Left renal cortex interstitium (tissue), 4 donors: ENCODE measurements around the gene OR2AK2. TPM values are rescaled to one million over a fixed set of nuclear protein-coding genes. Genes with fewer than 3 reads are reported as not detected.

Experiments
- DNase-seq, 4 donors: peaks; one replicate each; pipeline ENCODE4 v3.0.0-alpha.2; 2013; ENCODE audit warnings: low read depth in 4 of 4, low spot score in 2 of 4, missing footprints in 1 of 4
- polyA plus RNA-seq, 4 donors: library from polyadenylated mRNA; unstranded; fragments of 120-200 nt; gene quantifications; one replicate each; pipeline ENCODE4 v1.2.1, GENCODE V29; 2013; ENCODE audit not compliant: insufficient read length in 4 of 4

Gene OR2AK2
- not detected for polyA plus RNA-seq

- no peak for DNase-seq
Observed at GRCh38 chr1:247964933-247965332, at the start of gene OR2AK2. Gene OR2AK2, plus strand, starts transcription at chr1:247965233. Its CDS starts 144 bp downstream, at chr1:247965377.

- no peak for DNase-seq
Observed at GRCh38 chr1:247919952-247920351, 45.1 kb upstream of the OR2AK2 start, which contains the start of gene OR2T8. Gene OR2T8, plus strand, starts transcription at chr1:247920252. Its CDS starts 766 bp downstream, at chr1:247921018.

GRCh38 chr1:247923941-247924340 lies 41.1 kb upstream of the OR2AK2 start:
- no peak for DNase-seq

GRCh38 chr1:247924868-247925267 lies 40.2 kb upstream of the OR2AK2 start, which contains the start of gene OR2AJ1:
Gene OR2AJ1, plus strand, starts transcription at chr1:247924889. Its CDS starts 8,880 bp downstream, at chr1:247933769.
- no peak for DNase-seq

- DNase-seq, result no peak
Observed at GRCh38 chr1:247933989-247934388, 31.0 kb upstream of the OR2AK2 start.

- no peak for DNase-seq
Observed at GRCh38 chr1:247935781-247936180, 29.3 kb upstream of the OR2AK2 start.

GRCh38 chr1:247936415-247936814 lies 28.6 kb upstream of the OR2AK2 start:
- no peak for DNase-seq

- DNase-seq, result peak in 2 of 4 donors; percentile 16 to 40
Observed at GRCh38 chr1:247936965-247937734, 27.9 kb upstream of the OR2AK2 start.

- no peak for DNase-seq
Observed at GRCh38 chr1:247942624-247943023, 22.4 kb upstream of the OR2AK2 start.

- no peak for DNase-seq
Observed at GRCh38 chr1:247948558-247948957, 16.5 kb upstream of the OR2AK2 start, which contains the start of gene OR2L8. Gene OR2L8, plus strand, starts transcription at chr1:247948858. Its CDS starts 0 bp downstream, at chr1:247948858.

GRCh38 chr1:247953408-247953807 lies 11.6 kb upstream of the OR2AK2 start:
- DNase-seq, result no peak

GRCh38 chr1:247961791-247962190 lies 3.2 kb upstream of the OR2AK2 start:
- DNase-seq, result no peak

- DNase-seq, result no peak
Observed at GRCh38 chr1:247962911-247963588, 2.0 kb upstream of the OR2AK2 start.

GRCh38 chr1:247966532-247967204 lies 1.6 kb downstream of the OR2AK2 start:
- no peak for DNase-seq

- DNase-seq, result no peak
Observed at GRCh38 chr1:247992986-247993385, 28.0 kb downstream of the OR2AK2 start.

- no peak for DNase-seq
Observed at GRCh38 chr1:247998811-247999210, 33.8 kb downstream of the OR2AK2 start.

GRCh38 chr1:248000169-248000568 lies 35.1 kb downstream of the OR2AK2 start:
- no peak for DNase-seq

GRCh38 chr1:248007778-248008177 lies 42.7 kb downstream of the OR2AK2 start:
- no peak for DNase-seq

GRCh38 chr1:248009681-248010080 lies 44.6 kb downstream of the OR2AK2 start:
- DNase-seq, result no peak

GRCh38 chr1:248013229-248013710 lies 48.2 kb downstream of the OR2AK2 start, which contains the start of gene OR2L5:
Gene OR2L5, plus strand, starts transcription at chr1:248013660. Its CDS starts 8,288 bp downstream, at chr1:248021948.
- DNase-seq, result no peak

- DNase-seq, result no peak
Observed at GRCh38 chr1:248015803-248016202, 50.8 kb downstream of the OR2AK2 start.
